NCI-H2196 treated with DMSO at 0.1 percent for 48 hours (cell line): ENCODE results near the gene ZNF771.
A peak's percentile ranks its signal among the peaks of the same experiment; 100 is the strongest.

Source experiments
- DNase-seq: peaks from one replicate; lab custom pipeline; 2025; ENCODE audit not compliant: unreplicated experiment; lab: John Stamatoyannopoulos, UW

Gene ZNF771

DNA sequence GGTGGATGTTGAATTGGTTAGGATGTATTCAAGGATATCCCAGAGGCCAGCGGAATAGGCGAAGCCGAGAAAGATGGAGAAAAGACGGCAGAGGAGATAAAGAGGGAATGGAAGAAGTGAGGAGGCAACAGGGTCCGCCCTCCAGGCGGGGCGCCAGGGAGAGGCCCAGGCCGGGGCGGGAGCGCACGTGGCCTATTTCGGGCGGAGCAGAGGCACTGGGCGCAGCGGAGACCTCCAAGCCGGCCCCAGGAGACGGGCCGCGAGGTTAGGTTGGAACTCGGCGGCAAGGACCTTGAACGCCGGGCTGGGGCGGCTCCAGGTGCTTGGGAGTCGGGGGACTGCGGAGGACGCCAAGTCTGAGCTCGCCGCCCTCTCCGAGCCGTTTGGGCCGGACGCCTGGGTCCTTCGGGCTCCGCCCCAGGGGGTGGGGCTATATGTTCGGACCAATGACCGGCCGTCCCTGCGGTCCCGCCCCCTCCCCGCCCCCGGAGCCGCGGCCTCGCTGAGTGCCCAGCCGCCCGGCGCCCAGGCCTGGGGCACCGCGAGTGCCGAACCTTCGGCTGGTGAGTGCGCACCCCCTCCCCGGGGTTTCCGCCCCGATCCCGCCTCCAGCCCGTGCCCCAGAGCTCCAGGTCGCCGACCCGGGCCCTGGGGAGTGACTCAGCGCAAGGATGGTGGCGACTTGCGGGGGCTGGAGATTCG, at the start of gene ZNF771:
TSS of gene ZNF771 (plus strand) at position 505 of the 702 bp plus-strand sequence. CDS start 448 bp downstream, outside the sequence.
- DNase-seq: peak; percentile 82

DNA sequence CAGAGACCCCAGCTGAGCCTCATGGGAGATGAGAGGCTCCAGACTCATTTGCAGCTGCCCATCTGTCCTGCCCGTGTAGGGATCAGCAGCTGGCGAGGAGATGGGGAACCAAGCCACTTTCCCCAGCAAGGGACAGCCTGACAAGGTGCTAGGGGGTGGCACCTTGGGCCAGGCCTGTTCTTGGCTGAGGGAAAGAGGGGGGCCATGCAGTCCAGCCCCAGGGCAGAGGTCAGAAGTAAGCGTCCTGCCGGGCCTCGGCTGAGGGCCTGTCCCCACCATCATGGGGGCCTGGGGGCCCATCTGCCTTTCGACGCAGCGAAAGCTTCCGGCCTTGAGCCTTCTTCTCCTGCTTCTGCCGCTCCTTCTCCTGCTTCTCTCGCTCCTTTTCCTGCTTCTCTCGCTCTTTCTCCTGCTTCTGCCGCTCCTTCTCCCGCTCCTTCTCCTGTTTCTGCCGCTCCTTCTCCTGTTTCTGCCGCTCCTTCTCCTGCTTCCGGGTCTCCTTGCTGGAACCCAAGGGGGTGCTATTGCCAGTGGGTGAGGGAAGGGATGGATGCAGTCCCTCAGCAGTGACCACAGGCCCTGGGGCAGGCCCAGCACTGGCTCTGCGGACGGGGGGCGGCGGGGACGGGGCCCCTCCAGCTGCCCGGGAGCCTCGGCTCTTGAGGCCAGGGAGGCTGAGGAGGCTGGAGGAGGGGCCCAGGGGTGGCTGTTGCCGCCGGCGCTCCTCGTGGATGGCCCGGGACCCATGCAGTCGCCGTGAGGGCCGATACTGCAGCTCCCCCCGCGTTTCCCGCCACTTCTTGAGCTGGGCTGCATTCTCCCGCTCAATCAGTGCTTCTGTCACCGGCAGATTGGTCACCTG, 49.5 kb upstream of the ZNF771 start:
- DNase-seq: no peak

DNA sequence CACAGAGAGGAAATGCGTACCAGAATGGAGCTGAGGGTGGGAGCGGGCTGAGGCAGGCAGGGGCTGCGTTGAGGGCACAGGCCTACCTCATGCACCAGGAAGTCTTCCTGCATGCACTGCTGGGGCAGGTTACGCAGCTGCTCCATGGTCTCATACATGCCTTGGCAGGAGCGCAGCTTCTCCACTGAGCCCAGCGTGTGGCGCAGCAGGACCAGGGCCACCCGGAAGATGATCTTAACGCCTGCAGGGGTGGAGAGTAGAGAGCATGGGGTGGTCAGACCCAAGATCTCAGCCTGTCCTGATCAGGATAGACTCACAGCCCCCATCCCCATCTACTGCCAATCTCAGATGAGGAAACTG, 48.8 kb upstream of the ZNF771 start:
- no peak for DNase-seq

DNA sequence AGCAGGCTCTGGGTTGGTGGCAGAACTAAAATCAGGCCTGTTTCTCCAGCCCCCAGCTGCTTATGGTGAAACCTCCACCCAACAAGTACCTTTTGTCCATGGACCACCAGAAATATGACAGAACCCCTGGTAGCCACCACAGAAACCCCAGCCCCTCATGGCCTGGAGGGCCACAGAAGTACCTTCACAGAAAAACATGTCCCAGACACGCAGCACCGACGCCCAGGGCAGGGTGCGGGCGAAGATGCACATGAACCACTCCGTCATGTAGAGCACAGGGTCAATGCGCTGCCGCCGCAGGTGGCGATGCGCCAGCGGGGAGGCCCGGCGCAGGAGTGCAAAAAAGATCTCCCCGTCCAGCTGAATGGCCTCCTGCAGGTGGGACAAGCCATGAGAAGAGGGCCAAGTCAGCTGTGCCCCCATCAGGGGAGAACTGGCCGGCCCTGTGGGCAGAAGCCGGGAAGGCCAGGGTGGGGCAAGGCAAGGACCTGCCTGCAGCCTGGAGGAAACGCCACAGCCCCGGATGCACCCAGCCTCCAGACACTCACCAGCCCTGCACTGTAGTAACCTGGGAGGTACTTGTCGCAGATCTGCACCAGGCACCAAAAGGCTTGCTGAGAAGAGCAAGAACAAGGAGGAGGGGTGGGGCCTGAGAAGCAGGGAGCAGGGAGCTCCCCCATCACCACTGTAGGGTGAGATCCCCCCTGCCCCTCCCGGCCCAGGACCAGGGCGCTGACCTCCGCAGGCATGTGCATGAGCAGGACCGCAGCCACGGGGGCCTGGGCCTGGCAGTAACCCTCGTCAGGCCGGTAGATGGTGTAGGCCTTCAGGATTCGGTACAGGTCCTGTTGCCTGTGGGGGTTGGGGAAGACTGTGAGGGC, 48.2 kb upstream of the ZNF771 start:
- no peak for DNase-seq

DNA sequence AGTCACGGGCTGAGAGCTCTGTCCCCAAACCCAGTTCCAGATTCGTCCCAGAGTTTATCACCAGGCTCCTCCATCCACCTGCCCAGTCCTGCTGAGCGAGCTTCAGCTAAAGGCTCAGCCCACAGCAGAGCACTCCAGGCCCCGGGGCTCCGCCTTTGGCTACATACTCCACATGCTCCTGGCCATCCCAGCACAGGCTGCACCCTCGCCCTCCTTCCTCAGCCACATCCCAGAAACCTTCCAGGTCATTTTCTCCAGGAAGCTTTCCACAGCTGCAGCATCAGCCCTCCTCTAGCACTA, 47.6 kb upstream of the ZNF771 start:
- DNase-seq: no peak

DNA sequence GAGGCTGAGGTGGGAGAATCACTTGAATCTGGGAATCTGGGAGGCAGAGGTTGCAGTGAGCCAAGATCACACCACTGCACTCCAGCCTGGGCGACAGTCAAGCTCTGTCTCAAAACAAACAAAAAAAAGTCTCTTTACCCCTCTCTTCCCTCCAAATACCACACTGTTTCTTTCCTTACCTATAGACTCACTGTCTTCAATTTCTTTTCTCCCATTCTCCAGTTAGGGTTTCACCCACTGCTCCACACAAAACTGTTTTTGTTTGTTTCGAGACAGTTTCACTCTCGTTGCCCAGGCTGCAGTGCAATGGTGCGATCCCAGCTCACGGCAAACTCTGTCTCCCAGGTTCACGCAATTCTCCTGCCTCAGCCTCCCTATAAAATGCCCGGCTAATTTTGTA, 46.2 kb upstream of the ZNF771 start:
- DNase-seq: no peak

DNA sequence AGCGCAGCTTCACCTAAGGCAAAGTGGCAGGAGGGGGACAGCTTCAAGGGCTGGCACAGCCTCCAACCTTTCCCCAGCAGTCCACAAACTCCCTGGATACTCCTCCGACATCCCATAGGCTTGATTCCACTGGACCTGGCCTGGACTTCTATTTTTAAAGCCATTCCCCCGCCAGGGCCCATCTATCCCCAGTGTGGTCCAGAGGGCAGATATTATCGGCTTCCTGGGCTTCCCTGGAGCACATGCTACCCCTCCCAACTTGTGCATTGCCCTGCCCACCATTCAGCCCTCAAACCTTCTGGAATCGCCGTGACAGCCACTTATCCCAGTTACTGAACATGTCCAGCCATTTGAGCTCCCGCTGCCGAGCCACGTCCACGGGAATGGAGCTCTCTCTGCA, 42.2 kb upstream of the ZNF771 start:
- DNase-seq: no peak

DNA sequence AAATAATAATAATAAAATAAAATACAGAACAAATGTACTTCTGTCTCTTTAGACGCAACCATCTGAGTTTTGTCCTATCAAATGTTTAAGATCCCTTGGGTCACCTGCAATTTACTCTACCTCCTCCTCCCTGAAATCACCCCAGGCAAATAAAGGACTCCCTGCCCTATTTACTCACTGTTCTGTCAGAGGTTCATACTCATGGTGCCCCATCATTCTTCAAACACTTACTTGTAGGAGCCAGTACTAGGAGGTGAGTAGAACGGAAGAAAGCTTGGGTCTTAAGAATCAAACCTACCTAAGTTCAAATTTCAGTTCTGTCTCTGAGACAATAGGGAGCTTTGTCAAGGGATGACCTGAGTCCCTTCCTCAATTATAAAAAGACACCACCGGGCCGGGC, 40.9 kb upstream of the ZNF771 start:
- no peak for DNase-seq

DNA sequence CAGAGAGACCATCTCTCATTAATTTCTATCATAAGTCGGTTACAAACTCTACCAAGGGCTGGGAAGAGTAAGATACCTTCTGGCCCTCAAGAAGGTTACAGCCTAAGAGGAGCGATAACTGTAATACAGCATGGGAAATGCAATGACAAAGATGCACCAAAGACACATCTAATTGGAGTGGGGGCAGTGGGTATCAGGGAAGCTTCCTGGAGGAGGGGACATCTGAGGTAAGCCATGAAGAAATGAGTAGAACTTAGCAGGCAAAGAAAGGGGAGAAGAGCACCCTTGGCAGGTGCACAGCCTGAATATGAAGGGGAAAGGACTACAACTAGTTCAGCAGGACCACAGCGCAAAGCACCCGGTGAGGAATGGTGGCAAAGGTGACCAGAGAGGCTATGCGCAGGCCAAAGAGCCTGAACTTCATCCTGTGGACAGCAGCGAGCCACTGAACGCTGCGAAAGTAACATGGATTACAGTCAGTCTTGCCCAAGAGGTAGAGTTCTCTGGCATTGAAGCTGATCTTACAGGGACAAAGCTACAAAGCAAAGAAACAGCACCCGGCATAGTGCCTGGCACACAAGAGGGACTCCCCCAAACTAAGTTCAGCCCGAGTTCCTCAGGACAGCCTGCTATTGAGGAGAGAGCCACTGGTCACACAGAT, 39.9 kb upstream of the ZNF771 start:
- no peak for DNase-seq

DNA sequence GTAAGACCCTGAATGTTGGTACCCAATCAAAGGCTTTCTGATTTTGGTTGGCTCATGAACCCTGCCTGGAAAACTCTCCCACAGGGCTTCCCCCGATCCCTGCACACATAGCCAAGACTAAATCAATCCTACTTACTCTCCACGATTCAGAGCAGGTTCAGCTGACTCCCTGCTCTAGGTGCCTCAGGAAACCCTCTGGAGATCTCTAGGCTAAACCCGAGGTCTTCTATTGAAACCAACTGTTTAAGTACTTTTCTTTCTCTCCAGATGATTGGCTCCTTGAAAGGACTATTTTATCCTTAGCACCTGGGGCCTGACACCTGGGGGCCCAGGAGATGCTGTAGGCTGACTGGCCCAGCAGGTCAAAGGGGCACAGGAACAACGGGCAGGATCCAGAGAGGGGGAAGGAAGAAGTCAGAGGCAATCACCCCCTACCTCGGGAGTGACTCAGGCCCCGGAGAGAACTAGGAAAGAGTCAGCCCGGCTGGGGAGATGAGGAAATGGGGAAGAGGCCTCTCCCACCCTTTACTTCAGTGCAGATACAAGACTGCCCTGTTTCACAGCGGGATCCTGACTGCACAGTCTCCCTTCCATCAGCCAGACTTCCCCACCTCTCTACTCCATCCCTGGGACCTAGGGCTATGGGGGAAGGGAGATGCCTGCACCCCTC, 39.1 kb upstream of the ZNF771 start:
- DNase-seq: no peak

DNA sequence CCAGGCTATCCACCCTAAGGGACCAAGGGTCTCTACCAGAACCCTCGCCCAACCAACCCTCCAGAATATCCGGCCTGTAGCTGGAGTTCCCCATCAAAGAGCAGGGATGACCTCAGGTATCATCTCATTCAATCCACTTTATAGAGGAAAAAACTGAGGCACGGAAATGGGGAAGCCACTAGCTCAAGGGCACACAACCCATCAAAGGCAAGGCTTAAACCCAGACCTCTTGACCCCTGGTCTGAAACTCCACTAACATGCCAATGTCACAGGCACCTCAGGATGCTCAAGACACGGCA, 38.7 kb upstream of the ZNF771 start:
- DNase-seq: no peak

DNA sequence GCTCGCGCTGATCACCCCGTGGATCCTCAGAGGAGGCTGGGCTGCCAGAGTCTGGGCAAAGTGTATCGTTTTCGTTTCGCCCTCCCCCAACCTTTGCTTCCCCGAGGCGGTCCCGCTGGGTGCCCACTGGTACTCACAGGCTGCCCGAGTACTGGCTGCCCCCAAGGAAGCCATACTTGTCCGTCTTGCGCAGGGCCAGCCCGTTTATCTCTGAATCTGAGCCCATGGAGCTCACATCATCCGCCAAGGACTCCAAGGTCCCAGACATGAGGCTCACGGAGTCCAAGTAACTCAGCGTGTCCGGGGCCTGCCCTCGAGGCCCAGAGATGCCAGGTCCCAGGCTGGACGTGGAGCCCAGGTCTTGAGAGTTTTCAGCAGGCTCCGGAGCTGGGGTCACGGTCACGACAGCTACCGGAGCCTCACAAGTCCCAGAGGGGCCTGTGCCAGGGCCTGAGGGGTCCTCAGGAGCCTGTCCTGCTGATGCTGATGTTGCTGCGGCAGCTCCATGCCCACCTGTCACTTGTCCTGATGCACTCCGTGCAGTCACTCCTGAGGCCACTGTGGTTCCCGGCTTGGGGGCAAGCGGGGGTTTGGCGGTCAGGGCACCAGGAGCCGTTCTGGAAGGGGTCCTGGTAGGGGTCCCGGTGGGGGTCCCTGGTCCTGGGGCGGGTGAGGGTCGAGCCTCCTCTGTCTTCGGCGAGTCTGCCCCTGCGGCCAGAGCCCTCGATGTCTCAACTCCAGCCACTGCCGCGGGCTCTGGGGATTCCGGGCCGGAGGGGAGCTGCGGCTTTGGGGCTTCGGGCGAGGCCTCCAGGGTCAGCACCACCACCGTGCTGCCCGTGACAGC, 38.1 kb upstream of the ZNF771 start:
- DNase-seq: no peak

DNA sequence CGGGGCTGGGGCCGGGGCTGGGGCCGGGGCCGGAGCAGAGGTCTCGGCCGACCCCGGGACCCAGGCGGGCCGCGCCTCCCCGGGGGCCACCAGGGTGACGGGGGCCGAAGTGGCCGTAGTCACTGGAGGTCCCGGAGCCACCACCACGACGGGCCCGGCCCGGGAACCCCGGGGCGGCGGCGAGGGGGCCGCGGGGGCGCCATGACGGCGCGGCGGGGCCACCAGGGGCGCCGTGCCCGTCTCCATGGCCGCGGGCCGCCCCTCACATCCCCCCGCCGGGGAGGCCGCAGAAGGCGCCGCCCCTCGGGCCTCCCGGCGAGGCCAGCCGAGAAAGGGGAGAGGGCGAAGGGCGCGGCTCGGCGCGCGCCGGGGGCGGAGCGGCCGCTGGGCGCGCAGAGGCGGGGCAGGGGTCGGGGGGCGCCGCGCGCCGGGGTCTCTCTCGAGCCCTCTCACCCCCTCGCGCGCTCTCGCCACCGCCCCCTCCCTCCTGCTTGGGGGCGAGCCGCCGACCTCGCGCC, 37.4 kb upstream of the ZNF771 start:
- DNase-seq: no peak

DNA sequence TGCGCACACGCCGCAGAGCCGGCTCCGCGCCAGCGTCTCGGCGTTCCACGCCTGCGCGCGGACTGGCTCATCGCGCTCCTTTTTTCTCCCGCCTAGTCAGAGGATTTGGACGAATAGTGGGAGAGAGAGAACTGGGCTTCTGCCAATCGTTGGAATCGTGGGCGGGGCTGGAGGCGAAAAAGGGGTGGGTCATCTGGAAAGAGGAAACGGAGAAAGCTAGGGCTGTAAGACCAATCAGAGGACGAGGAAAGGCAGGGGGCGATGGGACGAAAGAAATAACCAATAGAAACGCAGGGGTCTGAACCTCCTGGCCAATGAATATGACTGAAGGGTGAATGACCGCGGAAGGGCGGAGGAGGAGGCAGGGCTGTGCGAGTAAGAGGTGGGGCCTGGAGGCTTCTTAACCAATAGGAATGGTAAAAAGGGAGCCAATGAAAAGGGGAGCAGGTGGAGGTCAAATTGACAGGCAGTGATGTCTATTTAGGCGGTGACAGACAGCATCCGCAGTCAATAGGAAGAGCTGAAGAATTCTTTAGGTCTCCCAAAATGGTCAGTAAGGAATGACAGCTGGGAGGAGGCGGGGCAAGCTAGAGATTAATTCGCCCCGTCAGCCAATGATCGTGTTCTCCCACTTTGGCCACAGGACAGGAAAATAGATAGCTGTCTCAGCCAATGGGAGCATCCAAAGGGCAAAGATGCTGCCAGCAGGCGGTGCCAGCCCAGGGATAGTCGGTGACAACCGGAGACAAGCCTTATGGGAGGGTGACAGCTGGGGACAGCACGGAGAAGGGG, 36.8 kb upstream of the ZNF771 start, which contains the start of gene TBC1D10B:
TSS of gene TBC1D10B (minus strand) at position 39 of the 792 bp plus-strand sequence. CDS start 311 bp downstream, outside the sequence.
- DNase-seq: peak; percentile 100

DNA sequence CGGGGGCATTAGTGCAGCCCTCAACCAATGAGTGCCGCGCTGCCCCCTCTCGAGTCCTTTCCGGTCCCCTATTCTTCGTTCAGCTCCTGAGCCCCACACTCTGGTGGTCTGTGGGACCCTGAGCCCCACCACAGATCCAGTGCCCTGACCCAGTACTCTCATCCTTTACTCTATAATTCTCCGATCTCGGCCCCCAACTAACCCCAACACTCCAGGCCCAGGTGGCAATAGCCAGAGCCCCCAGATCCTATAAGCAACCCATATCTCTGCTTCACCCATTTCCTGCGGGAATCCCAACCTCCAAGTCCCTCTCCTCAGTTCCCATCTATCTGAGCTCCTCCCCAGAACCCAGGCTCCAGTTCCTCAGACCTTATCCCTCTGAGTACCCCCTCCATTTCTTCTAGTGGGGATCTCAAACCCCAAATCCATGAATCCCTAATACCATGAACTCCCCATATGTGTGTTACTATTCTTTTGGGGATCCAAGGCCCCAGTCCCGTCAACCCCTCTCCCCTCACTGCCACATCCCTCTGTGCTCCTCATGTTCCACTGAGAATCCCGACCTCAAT, 36.1 kb upstream of the ZNF771 start:
- DNase-seq: no peak

DNA sequence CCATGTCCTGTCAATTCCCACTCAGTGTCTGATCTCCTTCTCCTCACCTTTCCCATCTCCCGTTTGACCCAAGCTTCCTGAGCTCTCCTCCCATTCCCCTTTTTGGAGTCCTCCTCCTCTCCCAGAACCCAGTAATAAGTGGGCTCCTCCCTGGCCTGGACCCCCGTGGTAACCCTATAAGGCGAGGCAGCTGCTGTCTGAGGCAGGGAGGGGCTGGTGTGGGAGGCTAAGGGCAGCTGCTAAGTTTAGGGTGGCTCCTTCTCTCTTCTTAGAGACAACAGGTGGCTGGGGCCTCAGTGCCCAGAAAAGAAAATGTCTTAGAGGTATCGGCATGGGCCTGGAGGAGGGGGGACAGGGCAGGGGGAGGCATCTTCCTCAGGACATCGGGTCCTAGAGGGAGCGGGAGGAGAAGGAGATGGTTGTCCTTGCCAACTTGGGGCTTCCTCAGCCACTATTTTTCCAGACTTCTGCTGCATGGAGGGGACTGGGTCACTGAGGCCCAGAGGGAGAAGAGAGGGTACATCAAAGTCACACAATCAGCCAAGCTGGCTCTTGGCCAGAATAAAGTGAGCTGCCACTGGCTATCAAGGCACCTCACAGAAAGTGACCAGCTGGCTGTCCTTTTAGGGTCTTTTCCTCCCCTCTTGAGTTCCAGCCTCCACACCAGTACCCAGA, 35.2 kb upstream of the ZNF771 start:
- DNase-seq: no peak

DNA sequence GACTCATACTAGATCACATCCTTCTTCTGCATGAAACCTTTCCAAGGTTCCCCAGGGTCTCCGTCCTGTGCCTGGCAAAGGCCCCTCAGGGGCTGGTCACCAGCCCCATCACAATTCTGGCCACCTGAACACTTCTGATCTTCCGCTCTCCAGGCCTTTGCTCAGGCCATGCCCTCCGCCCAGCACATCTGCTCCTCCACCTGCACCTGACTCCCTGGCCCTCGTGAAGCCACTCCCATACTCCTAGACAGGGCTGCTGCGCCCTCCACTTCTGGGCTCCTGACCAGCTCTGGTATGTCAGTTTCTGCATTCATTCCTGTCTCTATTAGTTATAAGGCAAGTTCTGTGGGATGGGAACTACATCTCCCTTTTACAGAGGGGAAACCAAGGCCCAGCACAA, 34.7 kb upstream of the ZNF771 start:
- DNase-seq: peak; percentile 13

DNA sequence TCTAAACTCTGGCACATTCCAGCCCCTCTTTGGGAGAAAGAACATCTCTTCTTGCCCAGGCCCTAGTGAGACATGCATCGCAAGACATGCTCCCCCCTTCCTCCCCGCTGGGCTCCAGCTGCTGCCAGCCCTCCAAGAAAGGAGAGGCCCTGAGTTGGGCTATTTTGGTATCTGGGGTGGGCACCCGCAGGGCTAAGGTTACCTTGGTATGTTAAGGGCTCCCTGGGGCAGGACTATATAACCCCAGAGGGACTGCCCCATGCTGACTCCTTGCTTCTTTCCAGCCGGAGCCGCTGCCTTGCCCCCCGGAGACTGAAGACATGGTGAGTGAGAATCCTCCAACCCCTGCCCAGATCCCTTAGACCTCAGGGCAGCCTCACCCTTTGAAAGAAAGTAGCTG, 32.9 kb upstream of the ZNF771 start, which contains the start of gene MYL11:
TSS of gene MYL11 (plus strand) at position 265 of the 400 bp plus-strand sequence. CDS start at position 321, 56 bp downstream.
- DNase-seq: no peak
